SU-DHL-6 (cell line): ENCODE measurements around the gene SCN5A.

Experiments
- EZH2phosphoT487 ChIP-seq: fragments of 200-600 bp; sonication (generic), shearing (Covaris generic); conservative IDR thresholded peaks from 2 replicates; pipeline ENCODE4 v1.6.1; 2018; ENCODE audit warnings: mild to moderate bottlenecking, antibody characterized with exemption, low read length, moderate library complexity, mixed read lengths
- TF ChIP-seq, protein P1 (sequence below): fragments of 200-600 bp; sonication (generic); IDR thresholded peaks from one replicate; pipeline ENCODE4 v1.5.1; 2017; ENCODE audit warnings: antibody characterized with exemption, mild to moderate bottlenecking, low read length, moderate library complexity; ENCODE audit not compliant: insufficient read depth, poor library complexity, severe bottlenecking

DNA sequence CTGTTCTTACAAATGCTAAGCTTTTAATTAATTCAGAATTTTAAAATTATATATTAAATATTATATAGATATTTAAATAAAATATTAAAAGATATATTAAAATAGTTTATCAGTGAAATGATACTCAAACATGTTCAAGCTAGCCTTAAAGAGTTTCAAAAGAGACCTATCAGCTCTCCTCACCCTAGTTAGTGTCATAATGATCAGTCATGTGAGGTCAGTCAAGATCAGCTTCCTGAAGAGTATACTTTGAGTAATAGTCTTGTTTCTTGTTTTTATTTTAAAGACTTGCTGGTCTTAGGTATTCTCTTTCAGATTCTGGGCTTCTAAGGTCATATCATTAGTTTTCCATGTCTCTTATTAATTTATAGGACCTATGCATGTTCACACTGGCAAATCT is 138.9 kb downstream of the SCN5A start:
- TF ChIP-seq, protein P1, sequence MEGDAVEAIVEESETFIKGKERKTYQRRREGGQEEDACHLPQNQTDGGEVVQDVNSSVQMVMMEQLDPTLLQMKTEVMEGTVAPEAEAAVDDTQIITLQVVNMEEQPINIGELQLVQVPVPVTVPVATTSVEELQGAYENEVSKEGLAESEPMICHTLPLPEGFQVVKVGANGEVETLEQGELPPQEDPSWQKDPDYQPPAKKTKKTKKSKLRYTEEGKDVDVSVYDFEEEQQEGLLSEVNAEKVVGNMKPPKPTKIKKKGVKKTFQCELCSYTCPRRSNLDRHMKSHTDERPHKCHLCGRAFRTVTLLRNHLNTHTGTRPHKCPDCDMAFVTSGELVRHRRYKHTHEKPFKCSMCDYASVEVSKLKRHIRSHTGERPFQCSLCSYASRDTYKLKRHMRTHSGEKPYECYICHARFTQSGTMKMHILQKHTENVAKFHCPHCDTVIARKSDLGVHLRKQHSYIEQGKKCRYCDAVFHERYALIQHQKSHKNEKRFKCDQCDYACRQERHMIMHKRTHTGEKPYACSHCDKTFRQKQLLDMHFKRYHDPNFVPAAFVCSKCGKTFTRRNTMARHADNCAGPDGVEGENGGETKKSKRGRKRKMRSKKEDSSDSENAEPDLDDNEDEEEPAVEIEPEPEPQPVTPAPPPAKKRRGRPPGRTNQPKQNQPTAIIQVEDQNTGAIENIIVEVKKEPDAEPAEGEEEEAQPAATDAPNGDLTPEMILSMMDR = no peak
- no peak for TF ChIP-seq EZH2phosphoT487
